Endodermal cell (in vitro differentiated cells): ENCODE measurements around the gene ERGIC1. TPM values are rescaled to one million over a fixed set of nuclear protein-coding genes. Genes with fewer than 3 reads are reported as not detected.

Experiments used
- DNase-seq: peaks from one replicate; pipeline ENCODE4 v3.0.0-alpha.2; 2017
- H3K27ac ChIP-seq: 2 replicates; pipeline ENCODE4 v1.5.1; 2013; ENCODE audit warnings: mild to moderate bottlenecking, low read depth, low read length, moderate library complexity
- H3K27me3 ChIP-seq: 2 replicates; pipeline ENCODE4 v1.6.1; 2013; ENCODE audit warnings: mild to moderate bottlenecking, low read length, moderate library complexity; ENCODE audit not compliant: insufficient read depth, control insufficient read depth, poor library complexity, severe bottlenecking
- H3K36me3 ChIP-seq: 2 replicates; pipeline ENCODE4 v1.7.0; 2013; ENCODE audit warnings: mild to moderate bottlenecking, low read length, moderate library complexity; ENCODE audit not compliant: control insufficient read depth, insufficient read depth
- H3K4me1 ChIP-seq: one replicate; pipeline ENCODE4 v1.7.0; 2013; ENCODE audit warnings: low read length; ENCODE audit not compliant: control insufficient read depth, insufficient read depth
- H3K4me3 ChIP-seq: 2 replicates; pipeline ENCODE4 v1.5.1; 2013; ENCODE audit warnings: mild to moderate bottlenecking, low read length, moderate library complexity
- H3K9ac ChIP-seq: 2 replicates; pipeline ENCODE4 v1.6.1; 2013; ENCODE audit warnings: mild to moderate bottlenecking, low read length, moderate library complexity; ENCODE audit not compliant: poor library complexity, severe bottlenecking; ENCODE audit errors: extremely low read depth
- H3K9me3 ChIP-seq: 2 replicates; pipeline ENCODE4 v1.6.1; 2013; ENCODE audit warnings: mild to moderate bottlenecking, low read length, moderate library complexity; ENCODE audit not compliant: control insufficient read depth
- H3K27ac Mint-ChIP-seq: 2 replicates; pipeline ENCODE4 v1.8.0; 2020; ENCODE audit warnings: mixed read lengths
- H3K27me3 Mint-ChIP-seq: 2 replicates; pipeline ENCODE4 v1.8.0; 2021; ENCODE audit warnings: mild to moderate bottlenecking, mixed read lengths; ENCODE audit not compliant: insufficient read depth
- H3K36me3 Mint-ChIP-seq: 2 replicates; pipeline ENCODE4 v1.8.0; 2020; ENCODE audit warnings: low read depth, mixed read lengths
- H3K4me1 Mint-ChIP-seq: 2 replicates; pipeline ENCODE4 v1.8.0; 2020; ENCODE audit warnings: mixed read lengths
- H3K4me3 Mint-ChIP-seq: 2 replicates; pipeline ENCODE4 v1.8.0; 2020; ENCODE audit warnings: mild to moderate bottlenecking, moderate library complexity, mixed read lengths
- H3K9me3 Mint-ChIP-seq: 2 replicates; pipeline ENCODE4 v1.8.0; 2020; ENCODE audit warnings: mild to moderate bottlenecking, mixed read lengths
- CTCF ChIP-seq: fragments of 200-600 bp; sonication (generic); conservative IDR thresholded peaks from 2 replicates; pipeline ENCODE4 v1.5.0; 2021; ENCODE audit warnings: antibody characterized with exemption, mild to moderate bottlenecking
- WGBS, 2 experiments: methylation state at CpG; one replicate each; pipeline versions ENCODE4 v1.1.5 to v1.1.7; 2013; ENCODE audit warnings: missing lambda C conversion rate in 2 of 2, mixed read lengths in 1 of 2; ENCODE audit not compliant: insufficient coverage in 1 of 2, insufficient read length in 1 of 2; 5-methylcytosine and 5-hydroxymethylcytosine counted together
- total RNA-seq, 2 donors: library from RNA; stranded (reverse); fragmentation: NEBNext Ultra II Directional in 1 of 2; extraction: Animal tissue kit (Norgen Biotek cat#: 25700) in 1 of 2; gene quantifications; 2 replicates in 1 of 2; 3 replicates in 1 of 2; pipeline ENCODE4 v1.2.1, GENCODE V29; 2021

The ERGIC1 gene
- total RNA-seq, 2 donors from 2014 or later: 81.9 to 94.8 TPM

DNA sequence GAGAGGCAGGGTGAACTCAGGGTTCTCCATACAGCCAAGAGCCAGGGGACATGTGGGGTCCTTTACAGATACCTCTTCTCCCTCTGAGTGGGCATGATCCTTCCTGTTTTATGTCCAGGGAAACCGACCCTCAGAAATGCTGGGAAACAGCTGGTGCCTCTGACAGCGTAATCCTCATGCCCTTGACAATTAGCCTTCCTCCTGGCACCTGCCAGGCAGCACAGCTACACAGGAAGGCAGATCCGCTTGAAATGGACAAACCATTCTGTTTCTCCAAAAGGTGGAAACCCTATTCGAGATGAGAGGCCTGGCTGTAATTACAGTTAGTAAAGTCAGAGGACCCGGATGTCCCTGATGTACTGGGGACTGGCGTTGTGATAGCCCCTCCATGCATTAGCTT, 7.2 kb downstream of the ERGIC1 start:
- Histone ChIP-seq H3K9me3 (no peaks in the 10 kb centered on the region), H3K27ac (no peak overlapping the region), H3K9ac (no peak overlapping the region), H3K4me3 (no peak overlapping the region), H3K4me1 (peaks cover 26% of the 10 kb centered on the region), H3K36me3 (peaks cover 38% of the 10 kb centered on the region), H3K27me3 (no peaks in the 10 kb centered on the region)
- Mint-ChIP-seq H3K27me3 (no peaks in the 10 kb centered on the region), H3K36me3 (peaks cover 15% of the 10 kb centered on the region), H3K9me3 (no peaks in the 10 kb centered on the region), H3K4me1 (peaks cover 33% of the 10 kb centered on the region), H3K27ac (no peak overlapping the region), H3K4me3 (no peak overlapping the region)
- DNase-seq: no peak
- 87 to 92% methylated on average over 3 to 6 of the region's 6 CpGs for WGBS, 2 experiments
- no peak for TF ChIP-seq CTCF

- H3K9ac ChIP-seq: no peak overlapping the region
- peaks cover 32% of the 10 kb centered on the region for H3K36me3 ChIP-seq
- no peak overlapping the region for H3K4me3 ChIP-seq
- Mint-ChIP-seq H3K9me3 (no peaks in the 10 kb centered on the region), H3K4me1 (peaks cover 45% of the 10 kb centered on the region), H3K4me3 (no peak overlapping the region), H3K27ac (peak overlapping the region; percentile 54), H3K36me3 (peaks cover 15% of the 10 kb centered on the region), H3K27me3 (no peaks in the 10 kb centered on the region)
- 92 to 99% methylated on average over 11 to 18 of the region's 18 CpGs for WGBS, 2 experiments
- H3K4me1 ChIP-seq: peaks cover 26% of the 10 kb centered on the region
- peak; percentile 70 for DNase-seq
- no peaks in the 10 kb centered on the region for H3K27me3 ChIP-seq
- no peak overlapping the region for H3K27ac ChIP-seq
- peak; percentile 54 for TF ChIP-seq CTCF
- no peaks in the 10 kb centered on the region for H3K9me3 ChIP-seq
Observed at GRCh38 chr5:172843825-172844576, 9.9 kb downstream of the ERGIC1 start.

DNA sequence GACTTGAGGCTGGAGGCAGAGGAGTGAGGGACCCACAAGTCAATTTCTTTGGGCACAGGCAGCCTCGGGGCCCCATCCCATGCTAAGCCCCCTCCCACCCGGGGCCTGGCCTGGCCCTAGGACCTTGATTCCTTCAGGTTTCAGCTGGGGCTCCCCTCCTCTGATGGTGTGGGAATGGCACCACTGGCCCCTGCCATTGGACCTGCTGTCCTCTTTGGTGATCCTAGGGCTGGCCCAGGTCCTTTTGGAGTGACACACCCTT, 10.5 kb downstream of the ERGIC1 start:
- no peaks in the 10 kb centered on the region for H3K9me3 ChIP-seq
- H3K9ac ChIP-seq: no peak overlapping the region
- TF ChIP-seq CTCF: no peak
- Mint-ChIP-seq H3K27ac (no peak overlapping the region), H3K4me1 (peaks cover 45% of the 10 kb centered on the region), H3K4me3 (no peak overlapping the region), H3K27me3 (no peaks in the 10 kb centered on the region), H3K36me3 (peaks cover 15% of the 10 kb centered on the region), H3K9me3 (no peaks in the 10 kb centered on the region)
- H3K27ac ChIP-seq: no peak overlapping the region
- no peak for DNase-seq
- H3K36me3 ChIP-seq: peaks cover 32% of the 10 kb centered on the region
- no peak overlapping the region for H3K4me3 ChIP-seq
- 89 to 100% methylated on average over 2 of the region's 2 CpGs for WGBS, 2 experiments
- H3K27me3 ChIP-seq: no peaks in the 10 kb centered on the region
- peaks cover 26% of the 10 kb centered on the region for H3K4me1 ChIP-seq
